Uterus (tissue), 4 donors: Measurements from ENCODE around the gene SAMD3. TPM values are rescaled to one million over a fixed set of nuclear protein-coding genes. Genes with fewer than 3 reads are reported as not detected.
"Not testable (repeated sequence)": the region's sequence is repeated elsewhere in the genome, so short reads cannot be mapped to it uniquely, and the experiment has no call there.

ENCODE experiments used
- DNase-seq, 2 donors: peaks; one replicate each; pipeline ENCODE4 v3.0.0-alpha.2; 2019 to 2020
- H3K27ac ChIP-seq, 2 donors: fragments of 200-600 bp; sonication (generic); 1 replicate in 1 of 2; 2 replicates in 1 of 2; pipeline ENCODE4 v1.5.1; 2016 to 2018
- H3K27me3 ChIP-seq, 2 donors: fragments of 200-600 bp; sonication (generic); one replicate each; pipeline ENCODE4 v1.5.1; 2018 to 2019; ENCODE audit warnings: control low read depth in 1 of 2
- H3K36me3 ChIP-seq, 2 donors: fragments of 200-600 bp; sonication (generic); one replicate each; pipeline ENCODE4 v1.5.1; 2019; ENCODE audit warnings: control low read depth in 1 of 2
- H3K4me1 ChIP-seq, 2 donors: fragments of 200-600 bp; sonication (generic); one replicate each; pipeline ENCODE4 v1.5.1; 2018 to 2019; ENCODE audit warnings: control low read depth in 1 of 2
- H3K4me3 ChIP-seq, 2 donors: fragments of 200-600 bp; sonication (generic); 1 replicate in 1 of 2; 2 replicates in 1 of 2; pipeline ENCODE4 v1.5.1; 2018 to 2019; ENCODE audit warnings: mild to moderate bottlenecking in 1 of 2
- H3K9me3 ChIP-seq, 2 donors: fragments of 200-600 bp; sonication (generic); one replicate each; pipeline ENCODE4 v1.5.1; 2019; ENCODE audit warnings: control low read depth in 1 of 2
- POLR2A ChIP-seq, 2 donors: fragments of 450-650 bp; IDR thresholded peaks; one replicate each; pipeline ENCODE4 v1.6.1; 2016; ENCODE audit warnings: antibody characterized with exemption in 2 of 2, mild to moderate bottlenecking in 1 of 2, moderate library complexity in 1 of 2
- intact Hi-C: fragments of 100-400 bp; cut with DNase I; formaldehyde crosslinking; loops from one replicate; pipeline ENCODE4 v1.15.1; 2023; ENCODE audit warnings: low total_unique reads
- total RNA-seq, 4 donors: library from RNA; depleted of rRNA in 3 of 4; stranded (reverse); fragments of >200 nt in 3 of 4; gene quantifications; one replicate each; pipeline versions ENCODE4 v1.1.0 to v1.2.4, GENCODE V29; 2014 to 2023
- TF ChIP-seq, protein P1 (sequence below), 4 experiments: fragments of 200-600 bp in 2 of 4; fragments of 450-650 bp in 2 of 4; sonication (generic) in 2 of 4; IDR thresholded peaks; one replicate each; pipeline ENCODE4 v1.5.1; 2016 to 2019; ENCODE audit warnings: antibody characterized with exemption in 4 of 4, mild to moderate bottlenecking in 2 of 4, moderate library complexity in 1 of 4
- donor health status: DM: yes; HTN: yes; CAD: no.

SAMD3 gene
- total RNA-seq, 4 donors from 2014 or later: 4.1 to 10.0 (median 4.5) TPM

GRCh38 chr6:130200020-130200419 lies 22.7 kb downstream of the SAMD3 start:
- H3K36me3 ChIP-seq: no peaks in the 10 kb centered on the region
- TF ChIP-seq, protein P1, sequence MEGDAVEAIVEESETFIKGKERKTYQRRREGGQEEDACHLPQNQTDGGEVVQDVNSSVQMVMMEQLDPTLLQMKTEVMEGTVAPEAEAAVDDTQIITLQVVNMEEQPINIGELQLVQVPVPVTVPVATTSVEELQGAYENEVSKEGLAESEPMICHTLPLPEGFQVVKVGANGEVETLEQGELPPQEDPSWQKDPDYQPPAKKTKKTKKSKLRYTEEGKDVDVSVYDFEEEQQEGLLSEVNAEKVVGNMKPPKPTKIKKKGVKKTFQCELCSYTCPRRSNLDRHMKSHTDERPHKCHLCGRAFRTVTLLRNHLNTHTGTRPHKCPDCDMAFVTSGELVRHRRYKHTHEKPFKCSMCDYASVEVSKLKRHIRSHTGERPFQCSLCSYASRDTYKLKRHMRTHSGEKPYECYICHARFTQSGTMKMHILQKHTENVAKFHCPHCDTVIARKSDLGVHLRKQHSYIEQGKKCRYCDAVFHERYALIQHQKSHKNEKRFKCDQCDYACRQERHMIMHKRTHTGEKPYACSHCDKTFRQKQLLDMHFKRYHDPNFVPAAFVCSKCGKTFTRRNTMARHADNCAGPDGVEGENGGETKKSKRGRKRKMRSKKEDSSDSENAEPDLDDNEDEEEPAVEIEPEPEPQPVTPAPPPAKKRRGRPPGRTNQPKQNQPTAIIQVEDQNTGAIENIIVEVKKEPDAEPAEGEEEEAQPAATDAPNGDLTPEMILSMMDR (IDR thresholded peaks at IDR 0.05): no peak
- TF ChIP-seq POLR2A (IDR thresholded peaks at IDR 0.05): no peak
- no peak overlapping the region for H3K27ac ChIP-seq
- intact Hi-C loops: no loop called here
- no peak overlapping the region for H3K4me3 ChIP-seq
- H3K9me3 ChIP-seq: no peaks in the 10 kb centered on the region
- H3K4me1 ChIP-seq: no peaks in the 10 kb centered on the region
- H3K27me3 ChIP-seq: no peaks in the 10 kb centered on the region
- no peak for DNase-seq

DNA sequence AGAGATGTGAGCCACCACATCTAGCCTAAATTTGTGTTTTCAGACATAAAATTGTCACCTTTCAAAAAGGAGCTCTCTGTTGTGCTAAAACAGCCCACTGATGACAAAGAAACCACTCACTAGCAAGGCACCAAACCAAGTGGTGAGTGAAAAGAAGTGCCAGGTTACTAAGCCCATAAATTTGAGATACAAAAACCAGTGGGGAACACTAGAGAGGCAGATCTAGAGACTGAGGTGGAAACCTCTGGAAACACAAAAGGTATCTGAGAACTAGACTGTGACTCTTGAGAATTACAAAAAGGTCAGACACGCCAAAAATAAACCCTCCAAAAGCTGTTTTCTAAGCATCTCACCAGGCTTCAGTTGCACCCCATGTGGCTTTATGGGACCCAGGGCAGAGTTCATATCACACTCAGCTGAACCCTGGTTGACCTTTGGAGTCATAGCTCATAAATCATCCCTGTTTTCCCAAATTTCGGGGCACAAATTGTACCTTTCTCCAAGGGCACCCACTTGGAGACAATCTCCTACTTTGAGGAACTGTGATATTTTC lies 24.2 kb downstream of the SAMD3 start:
- H3K36me3 ChIP-seq: no peaks in the 10 kb centered on the region
- intact Hi-C loops: no loop called here
- no peak for DNase-seq
- TF ChIP-seq, protein P1 (IDR thresholded peaks at IDR 0.05): no peak
- TF ChIP-seq POLR2A (IDR thresholded peaks at IDR 0.05): no peak
- H3K27ac ChIP-seq: no peak overlapping the region
- no peaks in the 10 kb centered on the region for H3K4me1 ChIP-seq
- H3K9me3 ChIP-seq: no peaks in the 10 kb centered on the region
- no peak overlapping the region for H3K4me3 ChIP-seq
- no peaks in the 10 kb centered on the region for H3K27me3 ChIP-seq

- H3K4me3 ChIP-seq, DNase-seq, H3K27ac ChIP-seq, H3K27me3 ChIP-seq, H3K36me3 ChIP-seq, intact Hi-C loops, H3K9me3 ChIP-seq, H3K4me1 ChIP-seq: not testable (repeated sequence)
These were observed 24.8 kb downstream of the SAMD3 start for GRCh38 chr6:130197816-130198482.

DNA sequence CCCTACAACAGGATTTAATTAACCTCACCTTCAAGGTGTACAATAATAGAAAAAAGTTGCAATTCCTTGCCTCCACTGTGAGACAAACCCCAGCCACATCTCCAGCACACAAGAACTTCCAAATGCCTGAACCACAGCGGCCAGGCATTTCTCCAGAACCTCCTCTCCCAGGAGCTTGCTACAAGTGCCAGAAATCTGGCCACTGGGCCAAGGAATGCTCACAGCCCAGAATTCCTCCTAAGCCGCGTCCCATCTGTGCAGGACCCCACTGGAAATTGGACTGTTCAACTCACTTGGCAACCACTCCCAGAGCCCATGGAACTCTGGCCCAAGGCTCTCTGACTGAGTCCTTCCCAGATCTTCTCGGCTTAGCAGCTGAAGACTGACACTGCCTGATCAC lies 28.3 kb downstream of the SAMD3 start:
- intact Hi-C loops, H3K27ac ChIP-seq, H3K27me3 ChIP-seq, H3K4me1 ChIP-seq, H3K9me3 ChIP-seq, H3K36me3 ChIP-seq, H3K4me3 ChIP-seq: not testable (repeated sequence)
- DNase-seq: peak in 1 of 2 donors; percentile 18

DNA sequence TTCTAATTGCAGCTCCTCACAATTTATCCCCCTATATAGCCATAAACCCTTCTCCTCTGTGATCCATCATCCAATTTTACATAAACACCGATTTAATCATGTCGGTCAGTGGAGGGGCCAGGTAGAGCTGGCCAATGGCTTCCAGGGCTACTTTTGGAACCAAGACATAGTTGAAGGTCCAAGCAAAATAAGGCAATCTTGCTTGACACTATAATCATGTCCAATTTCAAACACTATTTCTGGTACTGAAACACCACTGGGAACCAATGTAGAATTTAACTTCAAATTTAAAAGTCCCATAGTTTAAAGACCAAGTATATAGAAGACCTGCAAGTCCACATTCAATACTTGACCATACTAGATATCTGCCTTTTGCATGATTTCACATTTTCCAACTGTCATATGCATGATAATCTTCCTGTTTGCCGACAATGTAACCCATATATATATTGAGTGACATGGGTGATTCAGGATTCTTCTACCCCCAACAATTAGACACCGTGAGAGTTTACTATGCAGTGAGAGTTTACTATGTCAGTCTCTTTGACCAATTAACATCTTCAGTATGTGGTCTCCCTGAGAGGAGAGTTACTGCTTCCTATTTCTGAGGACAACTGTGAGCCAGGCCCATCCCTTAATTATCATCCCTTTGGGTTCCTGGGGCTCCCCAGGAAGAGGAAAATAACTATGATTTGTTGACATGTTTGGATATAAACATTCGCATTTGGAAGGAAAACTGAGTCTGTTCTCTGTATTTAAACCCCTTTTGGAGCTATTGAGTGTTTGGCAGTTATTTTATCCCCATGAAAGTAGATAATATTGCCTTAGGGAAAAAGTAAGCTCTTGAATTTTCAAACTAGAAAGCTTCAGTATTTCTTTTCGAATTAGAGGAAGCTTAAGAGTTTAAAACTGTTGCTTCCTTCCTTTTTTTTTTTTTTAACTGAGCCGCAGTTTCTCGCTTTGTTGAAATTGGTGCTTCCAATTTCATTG lies 31.8 kb downstream of the SAMD3 start:
- no peak overlapping the region for H3K27ac ChIP-seq

More for the DNA sequence above, 31.8 kb downstream of the SAMD3 start:
- Histone ChIP-seq H3K9me3 (no peaks in the 10 kb centered on the region), H3K4me3 (no peak overlapping the region), H3K36me3 (no peaks in the 10 kb centered on the region), H3K4me1 (no peaks in the 10 kb centered on the region), H3K27me3 (no peaks in the 10 kb centered on the region)
- TF ChIP-seq, protein P1 (IDR thresholded peaks at IDR 0.05): no peak
- no peak for TF ChIP-seq POLR2A (IDR thresholded peaks at IDR 0.05)
- DNase-seq: no peak
- intact Hi-C loops: no loop called here
